Transverse colon (tissue), 4 donors: ENCODE data around the gene DCAF6. TPM values are rescaled to one million over a fixed set of nuclear protein-coding genes. Genes with fewer than 3 reads are reported as not detected.

Experiments
- DNase-seq: peaks from one replicate; pipeline ENCODE4 v3.0.0-alpha.2; 2019
- H3K27ac ChIP-seq, 4 donors: fragments of 200-600 bp; sonication (generic); 2 replicates each; pipeline ENCODE4 v1.5.1; 2016 to 2018; ENCODE audit warnings: inconsistent platforms in 4 of 4
- H3K27me3 ChIP-seq: fragments of 200-600 bp; sonication (generic); 2 replicates; pipeline ENCODE4 v1.5.1; 2017; ENCODE audit warnings: inconsistent platforms
- H3K36me3 ChIP-seq, 4 donors: fragments of 200-600 bp; sonication (generic); 2 replicates each; pipeline ENCODE4 v1.5.1; 2017 to 2019; ENCODE audit warnings: inconsistent platforms in 4 of 4
- H3K4me1 ChIP-seq, 4 donors: fragments of 200-600 bp; sonication (generic); 2 replicates each; pipeline ENCODE4 v1.5.1; 2017 to 2020; ENCODE audit warnings: inconsistent platforms in 4 of 4
- H3K4me3 ChIP-seq, 4 donors: fragments of 200-600 bp; sonication (generic); 1 replicate in 1 of 4; 2 replicates in 3 of 4; pipeline versions ENCODE4 v1.5.1 to v1.6.1; 2017 to 2019; ENCODE audit warnings: inconsistent platforms in 4 of 4
- H3K9me3 ChIP-seq, 2 donors: fragments of 200-600 bp; sonication (generic); 2 replicates each; pipeline ENCODE4 v1.5.1; 2017 to 2019; ENCODE audit warnings: inconsistent platforms in 2 of 2
- EP300 ChIP-seq: sonication (generic); formaldehyde crosslinking; IDR thresholded peaks from one replicate; pipeline ENCODE4 v1.6.1; 2017; ENCODE audit warnings: antibody characterized with exemption, low read depth
- POLR2A ChIP-seq: fragments of 450-650 bp; IDR thresholded peaks from one replicate; pipeline ENCODE4 v1.6.1; 2016; ENCODE audit warnings: antibody characterized with exemption, mild to moderate bottlenecking, moderate library complexity
- POLR2AphosphoS5 ChIP-seq, 3 donors: sonication (generic); formaldehyde crosslinking; IDR thresholded peaks; one replicate each; pipeline ENCODE4 v1.6.1; 2016; ENCODE audit warnings: antibody characterized with exemption in 3 of 3
- WGBS, 2 donors: methylation state at CpG; one replicate each; pipeline ENCODE4 v1.1.5; 2018; ENCODE audit warnings: low coverage in 1 of 2; 5-methylcytosine and 5-hydroxymethylcytosine counted together
- in situ Hi-C, 4 donors: fragments of 200-750 bp; cut with MboI; loops; one replicate each; pipeline versions ENCODE4 v1.15.0 to v1.15.1; 2017; ENCODE audit warnings: low sequenced_read_pairs in 3 of 4, low pct_ligation_motif_present in 1 of 4, low pct_unique_long_range_greater_than_20kb in 1 of 4
- intact Hi-C: fragments of 100-400 bp; cut with DNase I; formaldehyde crosslinking; loops from one replicate; pipeline ENCODE4 v1.15.1; 2023; ENCODE audit warnings: low total_unique reads
- total RNA-seq, 4 donors: library from RNA; depleted of rRNA; stranded (reverse); fragments of >200 nt; gene quantifications; one replicate each; pipeline ENCODE4 v1.1.0, GENCODE V29; 2016
- TF ChIP-seq, protein P1 (sequence below), 5 experiments: fragments of 200-600 bp in 3 of 5; fragments of 450-650 bp in 2 of 5; sonication (generic) in 3 of 5; IDR thresholded peaks; 1 replicate in 2 of 5; 2 replicates in 3 of 5; pipeline ENCODE4 v1.5.1; 2016 to 2017; ENCODE audit warnings: antibody characterized with exemption in 5 of 5, inconsistent platforms in 3 of 5, mild to moderate bottlenecking in 2 of 5, moderate library complexity in 1 of 5

DCAF6 gene
- total RNA-seq, 4 donors from 2014 or later = 59.5 to 173 (median 93.4) TPM

DNA sequence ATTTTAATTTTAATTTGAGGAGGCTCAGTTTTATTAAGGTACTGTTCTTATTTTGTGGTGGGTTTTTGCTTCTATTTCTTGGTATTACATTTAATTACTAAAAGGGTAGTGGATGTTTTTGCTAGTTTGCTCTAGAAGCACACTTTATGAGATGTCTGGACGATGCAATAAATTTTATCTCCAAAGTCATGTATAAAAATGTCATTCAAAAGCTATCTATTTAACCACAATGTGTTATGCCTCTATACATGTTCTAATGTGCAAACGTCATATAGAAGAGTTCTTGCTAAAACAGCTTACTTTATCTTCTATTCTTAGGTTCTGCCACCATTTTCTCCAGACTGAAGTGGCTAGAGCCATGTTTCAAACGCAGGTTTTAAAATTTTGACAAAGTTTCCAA lies 13.3 kb downstream of the DCAF6 start:
- peaks cover 11 to 56% (median 32%) of the 10 kb centered on the region in 4 donors for H3K4me1 ChIP-seq
- no peak overlapping the region for H3K4me3 ChIP-seq
- no peak overlapping the region for H3K27ac ChIP-seq
- no peaks in the 10 kb centered on the region for H3K9me3 ChIP-seq
- TF ChIP-seq EP300 (no peak), POLR2AphosphoS5 (IDR thresholded peaks at IDR 0.05) (no peak), POLR2A (no peak)
- TF ChIP-seq, protein P1, sequence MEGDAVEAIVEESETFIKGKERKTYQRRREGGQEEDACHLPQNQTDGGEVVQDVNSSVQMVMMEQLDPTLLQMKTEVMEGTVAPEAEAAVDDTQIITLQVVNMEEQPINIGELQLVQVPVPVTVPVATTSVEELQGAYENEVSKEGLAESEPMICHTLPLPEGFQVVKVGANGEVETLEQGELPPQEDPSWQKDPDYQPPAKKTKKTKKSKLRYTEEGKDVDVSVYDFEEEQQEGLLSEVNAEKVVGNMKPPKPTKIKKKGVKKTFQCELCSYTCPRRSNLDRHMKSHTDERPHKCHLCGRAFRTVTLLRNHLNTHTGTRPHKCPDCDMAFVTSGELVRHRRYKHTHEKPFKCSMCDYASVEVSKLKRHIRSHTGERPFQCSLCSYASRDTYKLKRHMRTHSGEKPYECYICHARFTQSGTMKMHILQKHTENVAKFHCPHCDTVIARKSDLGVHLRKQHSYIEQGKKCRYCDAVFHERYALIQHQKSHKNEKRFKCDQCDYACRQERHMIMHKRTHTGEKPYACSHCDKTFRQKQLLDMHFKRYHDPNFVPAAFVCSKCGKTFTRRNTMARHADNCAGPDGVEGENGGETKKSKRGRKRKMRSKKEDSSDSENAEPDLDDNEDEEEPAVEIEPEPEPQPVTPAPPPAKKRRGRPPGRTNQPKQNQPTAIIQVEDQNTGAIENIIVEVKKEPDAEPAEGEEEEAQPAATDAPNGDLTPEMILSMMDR (IDR thresholded peaks at IDR 0.05) = no peak
- H3K27me3 ChIP-seq = no peaks in the 10 kb centered on the region
- WGBS, 2 donors = 58 to 62% methylated on average over 3 of the region's 3 CpGs
- H3K36me3 ChIP-seq = peaks cover 0 to 28% (median 14%) of the 10 kb centered on the region in 4 donors
- intact Hi-C loops = no loop called here
- in situ Hi-C loops = loop anchor here in 2 of 4 donors (25.0 kb wide), 1 partner anchor 237 kb away; the partner anchor contains the start of gene MPZL1 (in 2 of the 2)
- DNase-seq = no peak

DNA sequence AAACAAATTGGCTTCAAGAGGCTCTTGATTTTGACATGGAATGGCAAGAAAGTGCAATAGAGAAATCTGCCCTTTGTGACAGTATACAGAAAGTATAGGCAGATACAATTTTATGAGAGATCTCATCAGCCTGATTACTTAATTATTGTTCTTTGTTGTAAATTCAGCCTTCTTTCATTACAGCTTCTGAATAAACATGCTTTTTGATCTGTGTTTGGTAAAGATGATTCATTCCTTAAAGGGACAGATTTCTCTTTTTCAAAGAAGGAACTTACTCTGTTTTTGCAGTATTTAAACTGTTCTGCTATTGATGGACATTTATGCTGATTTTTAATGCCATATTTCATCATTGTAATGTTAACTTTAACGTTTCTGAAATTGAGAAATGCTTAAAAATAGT lies 14.1 kb downstream of the DCAF6 start:
- peaks cover 11 to 56% (median 32%) of the 10 kb centered on the region in 4 donors for H3K4me1 ChIP-seq
- H3K27me3 ChIP-seq = no peaks in the 10 kb centered on the region
- H3K27ac ChIP-seq = no peak overlapping the region

DNA sequence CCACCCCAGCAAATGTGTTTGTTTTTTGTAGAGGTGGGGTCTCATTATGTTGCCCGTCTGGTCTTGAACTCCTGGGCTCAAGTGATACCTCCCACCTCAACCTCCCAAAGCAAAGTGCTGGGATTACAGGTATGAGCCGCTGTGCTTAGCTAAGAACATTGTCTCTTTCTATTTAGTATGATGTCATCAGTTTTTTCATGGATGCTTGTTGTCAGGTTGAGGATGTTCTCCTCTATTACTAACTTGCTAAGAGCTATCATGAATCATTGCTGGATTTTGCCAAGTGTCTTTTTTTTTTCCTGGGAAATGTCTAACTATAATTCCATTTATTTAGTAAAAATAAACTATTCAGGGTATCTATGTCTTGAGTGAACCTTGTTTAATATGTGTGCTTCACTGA lies 19.4 kb downstream of the DCAF6 start:
- H3K4me1 ChIP-seq = peaks cover 0 to 9% (median 4%) of the 10 kb centered on the region in 4 donors
- intact Hi-C loops (no loop called here), in situ Hi-C loops (no loop called here)
- no peak for DNase-seq
- H3K4me3 ChIP-seq = no peak overlapping the region
- WGBS, 2 donors = 98 to 100% methylated on average over 1 to 2 of the region's 2 CpGs
- H3K36me3 ChIP-seq = peaks cover 0 to 38% (median 14%) of the 10 kb centered on the region in 4 donors
- no peaks in the 10 kb centered on the region for H3K27me3 ChIP-seq
- no peak overlapping the region for H3K27ac ChIP-seq
- no peaks in the 10 kb centered on the region for H3K9me3 ChIP-seq
- TF ChIP-seq EP300 (no peak), POLR2A (no peak), POLR2AphosphoS5 (IDR thresholded peaks at IDR 0.05) (no peak)
- TF ChIP-seq, protein P1 (IDR thresholded peaks at IDR 0.05) = no peak

More for the DNA sequence above, 14.1 kb downstream of the DCAF6 start:
- 33 to 43% methylated on average over 1 of the region's 1 CpG for WGBS, 2 donors
- intact Hi-C loops = no loop called here
- peaks cover 0 to 35% (median 14%) of the 10 kb centered on the region in 4 donors for H3K36me3 ChIP-seq
- no peak for DNase-seq
- in situ Hi-C loops = no loop called here
- no peak overlapping the region for H3K4me3 ChIP-seq
- no peak for TF ChIP-seq EP300
- TF ChIP-seq POLR2A = no peak
- TF ChIP-seq POLR2AphosphoS5 (IDR thresholded peaks at IDR 0.05) = no peak
- TF ChIP-seq, protein P1 (IDR thresholded peaks at IDR 0.05) = no peak
- H3K9me3 ChIP-seq = no peaks in the 10 kb centered on the region

DNA sequence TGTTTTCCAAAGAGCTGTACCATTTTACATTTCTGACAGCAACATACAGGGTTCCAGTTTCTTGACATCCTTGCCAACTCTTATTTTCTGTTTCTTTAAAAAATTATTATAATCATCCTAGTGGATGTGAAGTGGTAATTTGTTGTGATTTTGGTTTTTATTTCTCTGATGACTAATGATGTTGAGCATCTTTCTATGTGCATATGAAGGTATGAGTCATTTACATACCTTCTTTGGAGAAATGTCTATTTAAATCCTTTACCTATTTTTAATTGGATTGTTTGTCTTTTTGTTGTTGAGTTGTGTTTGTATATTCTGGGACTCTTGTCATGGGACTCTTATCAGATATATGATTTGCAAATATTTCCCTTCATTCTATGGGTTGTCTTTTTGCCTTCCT lies 21.2 kb downstream of the DCAF6 start:
- H3K27me3 ChIP-seq = no peaks in the 10 kb centered on the region
- H3K4me3 ChIP-seq = no peak overlapping the region
- peaks cover 0 to 27% (median 10%) of the 10 kb centered on the region in 4 donors for H3K36me3 ChIP-seq
- intact Hi-C loops (no loop called here), in situ Hi-C loops (no loop called here)
- H3K27ac ChIP-seq = no peak overlapping the region
- no peaks in the 10 kb centered on the region for H3K4me1 ChIP-seq
- H3K9me3 ChIP-seq = no peaks in the 10 kb centered on the region
- DNase-seq = no peak
- TF ChIP-seq, protein P1 (IDR thresholded peaks at IDR 0.05) = no peak
- TF ChIP-seq EP300 (no peak), POLR2A (no peak)
